HEK293 (cell line): ENCODE measurements around the gene PRPSAP2.
"Not testable (repeated sequence)": the region's sequence is repeated elsewhere in the genome, so short reads cannot be mapped to it uniquely, and the experiment has no call there.

Experiments used
- KLF10 ChIP-seq: fragments of 450-650 bp; IDR thresholded peaks from 2 replicates; pipeline ENCODE4 v1.5.1; 2018; ENCODE audit warnings: missing biosample characterization, mild to moderate bottlenecking, missing genetic modification characterization
- WT1 ChIP-seq: fragments of 450-650 bp; formaldehyde crosslinking; IDR thresholded peaks from 2 replicates; pipeline ENCODE4 v1.5.1; 2016; ENCODE audit warnings: missing biosample characterization, missing genetic modification characterization
- ZFP3 ChIP-seq: fragments of 450-650 bp; formaldehyde crosslinking; IDR thresholded peaks from 2 replicates; pipeline ENCODE4 v1.5.1; 2016; ENCODE audit warnings: low read depth, missing biosample characterization, missing genetic modification characterization
- ZNF10 ChIP-seq: fragments of 450-650 bp; formaldehyde crosslinking; IDR thresholded peaks from 2 replicates; pipeline ENCODE4 v1.5.1; 2017; ENCODE audit warnings: missing biosample characterization, missing genetic modification characterization
- ZNF274 ChIP-seq, 2 experiments: fragments of 200-500 bp in 1 of 2; fragments of 450-650 bp in 1 of 2; sonication (Bioruptor generic) in 1 of 2; formaldehyde crosslinking in 1 of 2; IDR thresholded peaks; 2 replicates each; pipeline versions ENCODE4 v1.5.1 to v1.6.1; 2014 to 2016; ENCODE audit warnings: borderline replicate concordance in 1 of 2, inconsistent platforms in 1 of 2, low read length in 1 of 2, missing biosample characterization in 1 of 2, missing genetic modification characterization in 1 of 2
- ZNF366 ChIP-seq: fragments of 450-650 bp; formaldehyde crosslinking; conservative IDR thresholded peaks from 2 replicates; pipeline ENCODE4 v1.5.1; 2016; ENCODE audit warnings: missing biosample characterization, missing genetic modification characterization
- ZNF585B ChIP-seq: fragments of 450-650 bp; formaldehyde crosslinking; IDR thresholded peaks from 2 replicates; pipeline ENCODE4 v1.5.1; 2016; ENCODE audit warnings: missing biosample characterization, missing genetic modification characterization
- ZNF843 ChIP-seq: fragments of 450-650 bp; formaldehyde crosslinking; IDR thresholded peaks from 2 replicates; pipeline ENCODE4 v1.5.1; 2016; ENCODE audit warnings: missing biosample characterization, missing genetic modification characterization
- TF ChIP-seq, protein P1 (sequence below): fragments of 450-650 bp; formaldehyde crosslinking; IDR thresholded peaks from 2 replicates; pipeline ENCODE4 v1.5.1; 2016; ENCODE audit warnings: missing biosample characterization, missing genetic modification characterization
- TF ChIP-seq, protein P2 (sequence below): fragments of 450-650 bp; formaldehyde crosslinking; IDR thresholded peaks from 2 replicates; pipeline ENCODE4 v1.5.1; 2016; ENCODE audit warnings: missing biosample characterization, missing genetic modification characterization

DNA sequence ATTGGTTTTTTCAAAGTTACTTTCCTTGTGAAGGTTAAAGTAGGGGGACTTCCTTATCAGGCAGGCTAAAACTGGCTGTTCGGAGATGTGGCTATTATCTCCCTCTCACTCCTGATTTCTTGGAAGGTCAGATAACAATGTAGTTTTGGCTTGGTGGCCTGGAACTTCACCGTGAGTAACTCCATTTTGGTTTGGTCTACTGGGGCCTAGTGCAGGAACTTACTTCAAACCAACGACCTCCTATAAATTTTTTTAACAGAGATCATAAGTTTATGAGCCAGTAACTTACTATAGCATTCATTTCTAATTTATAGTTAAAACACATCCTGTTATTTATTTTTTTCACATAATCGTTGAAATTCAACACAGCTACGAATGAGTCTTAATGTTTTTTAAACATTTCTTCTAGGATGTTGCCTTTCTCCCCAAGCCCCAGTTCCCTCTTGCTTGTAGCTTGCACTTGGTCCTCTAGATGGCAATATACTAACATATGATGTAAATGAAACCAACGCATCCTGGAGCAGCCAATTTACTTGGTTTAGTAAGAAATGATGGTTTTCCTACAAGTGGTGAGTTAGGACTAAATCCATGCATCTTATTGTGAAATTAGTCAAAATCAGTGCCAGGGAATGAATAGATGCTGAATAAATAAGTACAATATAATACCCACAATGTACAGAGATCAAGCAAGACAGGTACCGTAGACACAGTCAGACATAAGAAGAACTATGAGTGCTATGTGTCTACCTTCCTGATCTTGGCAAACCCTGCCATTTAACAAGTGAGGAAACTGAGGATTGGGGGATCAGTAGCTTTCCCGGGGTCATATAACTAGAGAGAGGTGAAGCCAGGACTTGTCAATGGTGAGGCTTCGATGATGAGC lies 41.2 kb upstream of the PRPSAP2 start:
- TF ChIP-seq ZNF274 (IDR thresholded peaks at IDR 0.05; ENCODE audit: low read length); ZNF274 (tag by site-specific recombination; IDR thresholded peaks at IDR 0.05; ENCODE audit: borderline replicate concordance); WT1 (tag by site-specific recombination); ZFP3; ZNF843 (tag by site-specific recombination); ZNF366 (tag by site-specific recombination); ZNF10; ZNF585B (tag by site-specific recombination); KLF10: not testable (repeated sequence)
- TF ChIP-seq, protein P1, sequence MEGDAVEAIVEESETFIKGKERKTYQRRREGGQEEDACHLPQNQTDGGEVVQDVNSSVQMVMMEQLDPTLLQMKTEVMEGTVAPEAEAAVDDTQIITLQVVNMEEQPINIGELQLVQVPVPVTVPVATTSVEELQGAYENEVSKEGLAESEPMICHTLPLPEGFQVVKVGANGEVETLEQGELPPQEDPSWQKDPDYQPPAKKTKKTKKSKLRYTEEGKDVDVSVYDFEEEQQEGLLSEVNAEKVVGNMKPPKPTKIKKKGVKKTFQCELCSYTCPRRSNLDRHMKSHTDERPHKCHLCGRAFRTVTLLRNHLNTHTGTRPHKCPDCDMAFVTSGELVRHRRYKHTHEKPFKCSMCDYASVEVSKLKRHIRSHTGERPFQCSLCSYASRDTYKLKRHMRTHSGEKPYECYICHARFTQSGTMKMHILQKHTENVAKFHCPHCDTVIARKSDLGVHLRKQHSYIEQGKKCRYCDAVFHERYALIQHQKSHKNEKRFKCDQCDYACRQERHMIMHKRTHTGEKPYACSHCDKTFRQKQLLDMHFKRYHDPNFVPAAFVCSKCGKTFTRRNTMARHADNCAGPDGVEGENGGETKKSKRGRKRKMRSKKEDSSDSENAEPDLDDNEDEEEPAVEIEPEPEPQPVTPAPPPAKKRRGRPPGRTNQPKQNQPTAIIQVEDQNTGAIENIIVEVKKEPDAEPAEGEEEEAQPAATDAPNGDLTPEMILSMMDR (tag by site-specific recombination), result 0 out of 2 replicates have a peak, but pooled peaks have one; percentile 10
- TF ChIP-seq, protein P2, sequence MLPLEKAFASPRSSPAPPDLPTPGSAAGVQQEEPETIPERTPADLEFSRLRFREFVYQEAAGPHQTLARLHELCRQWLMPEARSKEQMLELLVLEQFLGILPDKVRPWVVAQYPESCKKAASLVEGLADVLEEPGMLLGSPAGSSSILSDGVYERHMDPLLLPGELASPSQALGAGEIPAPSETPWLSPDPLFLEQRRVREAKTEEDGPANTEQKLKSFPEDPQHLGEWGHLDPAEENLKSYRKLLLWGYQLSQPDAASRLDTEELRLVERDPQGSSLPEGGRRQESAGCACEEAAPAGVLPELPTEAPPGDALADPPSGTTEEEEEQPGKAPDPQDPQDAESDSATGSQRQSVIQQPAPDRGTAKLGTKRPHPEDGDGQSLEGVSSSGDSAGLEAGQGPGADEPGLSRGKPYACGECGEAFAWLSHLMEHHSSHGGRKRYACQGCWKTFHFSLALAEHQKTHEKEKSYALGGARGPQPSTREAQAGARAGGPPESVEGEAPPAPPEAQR (tag by site-specific recombination), result not testable (repeated sequence)
